ENCODE measurements around the gene IMP4.

IMP4 gene

DNA sequence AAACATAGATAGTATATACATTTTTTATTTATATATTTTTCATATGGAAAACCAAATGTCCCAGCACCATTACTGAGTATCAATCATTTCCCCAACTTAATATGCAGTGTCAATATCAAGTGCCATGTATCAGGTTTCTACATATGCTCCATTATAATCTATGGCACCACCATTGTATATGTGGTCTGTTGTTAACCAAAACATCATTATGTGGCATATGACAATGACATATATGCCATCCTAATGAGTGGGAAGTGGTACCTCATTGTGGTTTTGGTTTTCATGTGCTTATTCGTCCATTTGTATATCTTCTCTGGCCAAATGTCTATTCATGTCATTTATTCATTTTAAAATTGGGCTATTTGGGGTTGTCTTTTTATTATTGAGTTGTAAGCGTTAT is 22.4 kb downstream of the IMP4 start:
- peaks cover 16% of the 10 kb centered on the region; the same call in 1 of the 2 replicates for H3K4me1 ChIP-seq (ENCODE audit: insufficient read depth, low read length)
- H3K9ac ChIP-seq (ENCODE audit: low read depth, low read length) = no peak overlapping the region
- H3K4me3 ChIP-seq (ENCODE audit: low read length) = no peak overlapping the region
- 0 out of 2 replicates have a peak, but pooled peaks cover under 1% of the 10 kb centered on the region for H3K36me3 ChIP-seq (ENCODE audit: insufficient read depth, low read depth, low read length)
- H3K27me3 ChIP-seq (ENCODE audit: insufficient read depth, low read length) = no peaks in the 10 kb centered on the region
- H3K27ac ChIP-seq (ENCODE audit: low read length) = no peak overlapping the region
- H3K9me3 ChIP-seq (ENCODE audit: insufficient read depth, low read depth, low read length) = no peaks in the 10 kb centered on the region

DNA sequence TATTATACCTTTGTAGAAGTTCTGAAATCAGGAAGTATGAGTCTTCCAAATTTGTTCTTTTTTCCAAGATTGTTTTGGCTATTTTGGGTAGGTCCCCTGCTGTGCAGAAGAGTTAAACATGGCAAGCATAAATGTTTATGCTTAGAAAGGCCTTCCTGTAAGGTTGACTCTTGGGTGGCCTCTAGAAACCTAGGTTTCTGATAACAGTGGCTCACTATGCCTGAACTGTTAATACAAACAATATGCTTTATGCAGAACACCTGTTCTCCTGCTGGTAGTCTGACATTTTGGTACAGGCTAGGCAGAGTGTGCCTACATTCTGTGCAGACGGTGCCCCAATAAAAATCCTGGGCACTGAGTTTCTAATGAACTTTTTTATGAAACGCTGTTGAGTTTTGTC is 23.3 kb downstream of the IMP4 start:
- Histone ChIP-seq H3K36me3 (ENCODE audit: insufficient read depth, low read depth, low read length) (peaks cover 5% of the 10 kb centered on the region; the same call in 1 of the 2 replicates), H3K27me3 (ENCODE audit: insufficient read depth, low read length) (no peaks in the 10 kb centered on the region), H3K4me1 (ENCODE audit: insufficient read depth, low read length) (peaks cover 17% of the 10 kb centered on the region; the same call in 1 of the 2 replicates), H3K9me3 (ENCODE audit: insufficient read depth, low read depth, low read length) (no peaks in the 10 kb centered on the region), H3K4me3 (ENCODE audit: low read length) (no peak overlapping the region), H3K9ac (ENCODE audit: low read depth, low read length) (no peak overlapping the region), H3K27ac (ENCODE audit: low read length) (no peak overlapping the region)

DNA sequence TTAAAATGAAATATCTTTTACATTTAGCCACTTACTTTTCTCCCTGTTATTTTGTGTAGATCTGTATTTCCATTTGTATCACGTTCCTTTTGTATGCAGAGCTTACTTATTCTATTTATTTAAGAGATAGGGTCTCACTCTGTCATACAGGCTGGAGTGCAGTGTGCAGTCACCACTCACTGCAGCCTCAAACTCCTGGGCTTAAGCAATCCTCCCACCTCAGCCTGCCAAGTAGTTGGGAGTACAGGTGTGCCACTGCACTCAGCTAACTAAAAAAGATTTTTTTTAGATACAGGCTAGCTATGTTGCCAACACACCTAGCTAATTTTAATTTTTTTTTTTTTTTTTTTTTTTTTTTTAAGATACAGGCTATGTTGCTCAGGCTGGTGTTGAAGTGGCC is 24.0 kb downstream of the IMP4 start:
- H3K9ac ChIP-seq (ENCODE audit: low read depth, low read length) = no peak overlapping the region
- H3K27me3 ChIP-seq (ENCODE audit: insufficient read depth, low read length) = 0 out of 2 replicates have a peak, but pooled peaks cover 4% of the 10 kb centered on the region
- no peak overlapping the region for H3K27ac ChIP-seq (ENCODE audit: low read length)
- peaks cover 5% of the 10 kb centered on the region; the same call in 1 of the 2 replicates for H3K36me3 ChIP-seq (ENCODE audit: insufficient read depth, low read depth, low read length)
- peaks cover 17% of the 10 kb centered on the region; the same call in 1 of the 2 replicates for H3K4me1 ChIP-seq (ENCODE audit: insufficient read depth, low read length)
- no peaks in the 10 kb centered on the region for H3K9me3 ChIP-seq (ENCODE audit: insufficient read depth, low read depth, low read length)
- no peak overlapping the region for H3K4me3 ChIP-seq (ENCODE audit: low read length)

DNA sequence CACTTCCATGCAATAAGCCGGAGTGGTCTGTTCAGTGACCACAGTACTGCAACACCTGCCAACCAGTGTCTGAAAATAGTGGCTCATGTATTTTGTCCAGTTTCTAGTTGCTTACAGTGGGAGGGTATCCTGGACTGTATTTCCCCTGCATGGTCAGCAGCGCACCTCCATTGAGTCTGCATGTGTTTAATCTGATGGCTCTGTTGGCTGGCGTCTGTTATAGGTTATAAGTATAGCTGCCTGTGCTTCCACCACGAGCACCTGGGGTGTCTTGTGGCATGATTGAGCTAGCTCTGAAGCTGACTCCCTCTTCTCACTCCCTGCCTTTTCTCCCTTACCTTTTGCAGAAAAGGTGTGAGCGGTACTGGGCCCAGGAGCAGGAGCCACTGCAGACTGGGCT is 26.1 kb downstream of the IMP4 start:
- Histone ChIP-seq H3K27me3 (ENCODE audit: insufficient read depth, low read length) (0 out of 2 replicates have a peak, but pooled peaks cover 4% of the 10 kb centered on the region), H3K4me3 (ENCODE audit: low read length) (no peak overlapping the region), H3K36me3 (ENCODE audit: insufficient read depth, low read depth, low read length) (peaks cover 5% of the 10 kb centered on the region; the same call in 1 of the 2 replicates), H3K9me3 (ENCODE audit: insufficient read depth, low read depth, low read length) (no peaks in the 10 kb centered on the region), H3K4me1 (ENCODE audit: insufficient read depth, low read length) (peaks cover 17% of the 10 kb centered on the region; the same call in 1 of the 2 replicates), H3K27ac (ENCODE audit: low read length) (no peak overlapping the region), H3K9ac (ENCODE audit: low read depth, low read length) (0 out of 2 replicates have a peak overlapping the region, but pooled peaks have one; percentile 13)

DNA sequence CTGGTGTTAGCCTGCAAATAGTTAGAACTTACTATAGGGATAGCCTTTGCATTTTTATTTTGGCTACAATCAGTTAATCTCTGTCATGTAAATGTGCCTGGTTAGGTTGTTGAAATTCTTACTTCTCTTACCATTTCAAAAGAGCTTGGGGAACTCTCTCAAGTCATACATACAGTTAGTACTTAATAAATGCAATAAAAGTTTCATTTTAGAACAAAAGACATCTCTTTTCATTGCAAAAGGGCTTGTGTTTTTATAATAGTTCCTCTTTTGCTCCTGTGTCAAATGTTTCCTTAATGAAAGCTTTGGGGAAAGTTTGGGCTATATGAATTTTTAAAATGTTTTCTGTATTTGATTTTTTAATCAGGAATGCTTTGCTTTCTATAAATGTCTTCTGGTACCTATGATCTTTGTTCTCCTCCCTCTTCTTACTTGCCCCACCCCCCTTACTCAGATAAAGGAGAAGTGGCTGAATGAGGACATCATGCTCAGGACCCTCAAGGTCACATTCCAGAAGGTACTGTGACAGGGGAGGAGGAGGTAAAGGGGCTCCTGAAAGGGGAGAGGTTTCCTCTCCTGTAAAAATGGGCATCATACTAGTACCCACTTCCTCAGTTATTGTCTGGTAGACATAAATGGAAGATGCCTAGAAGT is 26.7 kb downstream of the IMP4 start:
- Histone ChIP-seq H3K9me3 (ENCODE audit: insufficient read depth, low read depth, low read length) (no peaks in the 10 kb centered on the region), H3K9ac (ENCODE audit: low read depth, low read length) (no peak overlapping the region), H3K27ac (ENCODE audit: low read length) (no peak overlapping the region), H3K4me3 (ENCODE audit: low read length) (no peak overlapping the region), H3K27me3 (ENCODE audit: insufficient read depth, low read length) (0 out of 2 replicates have a peak, but pooled peaks cover 4% of the 10 kb centered on the region), H3K4me1 (ENCODE audit: insufficient read depth, low read length) (peaks cover 17% of the 10 kb centered on the region; the same call in 1 of the 2 replicates), H3K36me3 (ENCODE audit: insufficient read depth, low read depth, low read length) (peaks cover 5% of the 10 kb centered on the region; the same call in 1 of the 2 replicates)

DNA sequence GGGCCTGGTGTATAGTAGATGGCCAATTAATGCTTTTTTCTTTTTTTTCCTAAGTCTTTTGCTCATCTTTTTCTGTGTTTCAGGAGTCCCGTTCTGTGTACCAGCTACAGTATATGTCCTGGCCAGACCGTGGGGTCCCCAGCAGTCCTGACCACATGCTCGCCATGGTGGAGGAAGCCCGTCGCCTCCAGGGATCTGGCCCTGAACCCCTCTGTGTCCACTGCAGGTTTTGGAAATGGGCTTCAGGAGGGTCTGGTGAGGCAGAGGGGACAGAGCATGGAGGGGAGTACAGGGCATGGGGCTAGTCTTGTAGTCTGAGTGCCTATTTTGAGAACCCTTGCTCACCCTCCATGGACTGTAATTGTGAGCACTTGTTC is 27.3 kb downstream of the IMP4 start:
- Histone ChIP-seq H3K9me3 (ENCODE audit: insufficient read depth, low read depth, low read length) (no peaks in the 10 kb centered on the region), H3K4me1 (ENCODE audit: insufficient read depth, low read length) (peaks cover 17% of the 10 kb centered on the region; the same call in 1 of the 2 replicates), H3K9ac (ENCODE audit: low read depth, low read length) (no peak overlapping the region), H3K27me3 (ENCODE audit: insufficient read depth, low read length) (0 out of 2 replicates have a peak, but pooled peaks cover 4% of the 10 kb centered on the region), H3K36me3 (ENCODE audit: insufficient read depth, low read depth, low read length) (peaks cover 5% of the 10 kb centered on the region; the same call in 1 of the 2 replicates), H3K27ac (ENCODE audit: low read length) (no peak overlapping the region), H3K4me3 (ENCODE audit: low read length) (no peak overlapping the region)

DNA sequence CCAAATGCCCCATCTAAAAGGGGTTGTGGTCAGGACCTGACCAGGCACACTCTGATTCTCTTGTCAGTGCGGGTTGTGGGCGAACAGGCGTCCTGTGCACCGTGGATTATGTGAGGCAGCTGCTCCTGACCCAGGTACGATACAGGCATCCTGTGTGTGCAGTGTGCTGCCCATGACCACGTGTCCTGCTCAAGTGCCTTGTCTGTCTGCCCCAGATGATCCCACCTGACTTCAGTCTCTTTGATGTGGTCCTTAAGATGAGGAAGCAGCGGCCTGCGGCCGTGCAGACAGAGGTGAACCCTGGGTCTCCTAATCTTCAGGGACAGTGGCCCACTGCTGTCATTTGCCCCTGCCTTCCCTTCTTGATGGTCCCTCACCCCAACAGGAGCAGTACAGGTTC is 27.8 kb downstream of the IMP4 start:
- Histone ChIP-seq H3K4me3 (ENCODE audit: low read length) (no peak overlapping the region), H3K27me3 (ENCODE audit: insufficient read depth, low read length) (0 out of 2 replicates have a peak, but pooled peaks cover 4% of the 10 kb centered on the region), H3K9ac (ENCODE audit: low read depth, low read length) (no peak overlapping the region), H3K36me3 (ENCODE audit: insufficient read depth, low read depth, low read length) (peaks cover 5% of the 10 kb centered on the region; the same call in 1 of the 2 replicates), H3K9me3 (ENCODE audit: insufficient read depth, low read depth, low read length) (no peaks in the 10 kb centered on the region), H3K27ac (ENCODE audit: low read length) (no peak overlapping the region), H3K4me1 (ENCODE audit: insufficient read depth, low read length) (peaks cover 17% of the 10 kb centered on the region; the same call in 1 of the 2 replicates)

DNA sequence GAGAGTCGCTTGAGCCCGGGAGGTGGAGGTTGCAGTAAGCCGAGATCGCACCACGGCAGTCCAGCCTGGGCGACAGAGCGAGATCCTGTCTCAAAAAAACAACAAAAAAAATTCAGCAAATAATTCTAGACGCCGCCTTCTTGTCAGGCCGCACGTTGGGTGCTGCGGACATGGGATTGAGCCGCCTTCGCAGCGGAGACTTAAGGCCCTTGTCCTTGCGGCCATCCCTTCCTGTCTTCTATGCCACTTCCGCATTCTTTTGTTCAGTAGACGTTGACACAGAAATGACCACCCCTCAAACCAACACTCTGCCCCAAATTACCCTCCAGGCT is 29.0 kb downstream of the IMP4 start:
- peaks cover 5% of the 10 kb centered on the region; the same call in 1 of the 2 replicates for H3K36me3 ChIP-seq (ENCODE audit: insufficient read depth, low read depth, low read length)
- H3K4me3 ChIP-seq (ENCODE audit: low read length) = peak overlapping the region; percentile 73
- 0 out of 2 replicates have a peak, but pooled peaks cover 4% of the 10 kb centered on the region for H3K27me3 ChIP-seq (ENCODE audit: insufficient read depth, low read length)
- H3K9me3 ChIP-seq (ENCODE audit: insufficient read depth, low read depth, low read length) = no peaks in the 10 kb centered on the region
- peak overlapping the region; percentile 82; the same call in 1 of the 2 replicates for H3K9ac ChIP-seq (ENCODE audit: low read depth, low read length)
- H3K27ac ChIP-seq (ENCODE audit: low read length) = no peak overlapping the region
- H3K4me1 ChIP-seq (ENCODE audit: insufficient read depth, low read length) = peaks cover 17% of the 10 kb centered on the region; the same call in 1 of the 2 replicates

DNA sequence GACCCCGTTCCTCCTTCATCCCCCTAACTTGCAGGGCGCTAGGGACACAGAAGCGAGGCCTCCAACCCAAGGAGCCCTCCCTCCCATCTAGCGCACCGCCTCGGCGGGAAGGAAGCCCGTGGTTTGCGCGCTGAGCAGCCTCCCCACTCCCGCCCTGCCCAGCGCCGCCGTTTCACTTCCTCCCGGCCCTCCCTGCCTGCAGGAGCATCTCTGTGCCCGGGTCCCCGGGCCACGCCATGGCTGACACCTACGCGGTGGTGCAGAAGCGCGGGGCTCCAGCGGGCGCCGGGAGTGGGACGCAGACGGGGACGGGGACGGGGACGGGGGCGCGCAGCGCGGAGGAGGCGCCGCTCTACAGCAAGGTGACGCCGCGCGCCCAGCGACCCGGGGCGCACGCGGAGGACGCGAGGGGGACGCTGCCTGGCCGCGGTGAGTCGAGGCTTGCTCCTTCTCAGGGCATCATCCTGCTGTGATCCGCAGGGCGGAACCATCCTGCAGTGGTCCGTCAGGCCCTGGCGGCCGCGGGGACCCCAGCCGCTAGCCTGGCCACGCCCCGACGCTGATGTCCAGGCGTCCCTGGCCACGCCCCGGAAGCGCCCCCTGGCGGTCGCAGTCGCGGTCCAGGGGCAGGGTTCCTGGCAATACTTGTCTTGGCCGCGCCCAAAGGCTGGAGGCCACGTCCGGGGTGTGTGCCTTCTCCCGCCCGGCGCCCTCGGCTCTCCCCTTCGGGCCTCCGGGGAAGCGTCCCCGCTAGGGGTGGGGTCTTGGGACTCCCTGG is 29.5 kb downstream of the IMP4 start:
- peaks cover 5% of the 10 kb centered on the region; the same call in 1 of the 2 replicates for H3K36me3 ChIP-seq (ENCODE audit: insufficient read depth, low read depth, low read length)
- H3K27ac ChIP-seq (ENCODE audit: low read length) = no peak overlapping the region
- H3K4me3 ChIP-seq (ENCODE audit: low read length) = peak overlapping the region; percentile 73
- H3K27me3 ChIP-seq (ENCODE audit: insufficient read depth, low read length) = 0 out of 2 replicates have a peak, but pooled peaks cover 4% of the 10 kb centered on the region
- peak overlapping the region; percentile 82; the same call in 1 of the 2 replicates for H3K9ac ChIP-seq (ENCODE audit: low read depth, low read length)
- no peaks in the 10 kb centered on the region for H3K9me3 ChIP-seq (ENCODE audit: insufficient read depth, low read depth, low read length)
- peaks cover 17% of the 10 kb centered on the region; the same call in 1 of the 2 replicates for H3K4me1 ChIP-seq (ENCODE audit: insufficient read depth, low read length)

DNA sequence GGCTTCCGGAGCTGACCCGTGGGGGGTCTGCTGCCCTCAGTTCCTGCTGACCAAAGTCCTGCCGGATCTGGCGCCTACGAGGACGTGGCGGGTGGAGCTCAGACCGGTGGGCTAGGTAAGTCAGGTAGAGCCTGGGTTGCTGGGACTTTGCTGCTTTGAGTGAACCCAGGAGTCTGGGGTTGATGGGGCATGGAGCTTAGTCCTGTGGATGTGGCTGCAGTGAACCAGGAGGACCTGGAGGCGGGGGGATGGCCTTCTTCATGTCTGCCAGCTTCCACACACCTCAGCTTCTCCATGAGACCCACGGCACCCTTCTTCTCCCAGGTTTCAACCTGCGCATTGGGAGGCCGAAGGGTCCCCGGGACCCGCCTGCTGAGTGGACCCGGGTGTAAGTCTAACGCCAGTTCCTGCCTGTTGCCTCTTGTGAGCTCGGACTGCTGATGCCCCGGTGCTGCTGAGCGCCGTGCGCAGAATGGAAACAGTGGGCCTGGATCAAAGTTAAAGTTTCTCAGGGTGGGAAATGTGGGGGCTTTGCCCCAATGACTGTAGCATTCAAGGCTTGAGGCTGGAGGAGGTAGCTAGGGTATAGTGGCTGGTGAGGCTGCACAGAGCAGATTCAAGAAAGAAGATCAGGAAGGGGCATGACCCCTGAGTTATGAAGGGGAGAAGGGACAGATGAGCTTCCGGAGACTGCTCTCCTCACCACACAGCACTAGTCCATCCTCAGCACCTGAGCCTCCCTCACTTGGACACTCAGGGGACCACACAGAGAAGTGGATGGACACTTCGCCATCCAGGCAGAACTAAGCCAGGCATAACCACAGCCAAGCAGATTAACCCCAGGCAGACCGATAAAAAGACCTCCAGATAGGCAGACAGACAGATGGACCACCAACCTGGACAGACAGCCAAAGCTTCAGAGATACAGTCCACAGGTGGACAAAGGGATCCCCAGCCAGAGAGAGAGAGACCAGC is 30.4 kb downstream of the IMP4 start:
- H3K36me3 ChIP-seq (ENCODE audit: insufficient read depth, low read depth, low read length) = peaks cover 5% of the 10 kb centered on the region; the same call in 1 of the 2 replicates
- H3K4me3 ChIP-seq (ENCODE audit: low read length) = peak overlapping the region; percentile 73
- H3K4me1 ChIP-seq (ENCODE audit: insufficient read depth, low read length) = peaks cover 17% of the 10 kb centered on the region; the same call in 1 of the 2 replicates
- H3K9me3 ChIP-seq (ENCODE audit: insufficient read depth, low read depth, low read length) = no peaks in the 10 kb centered on the region
- H3K27me3 ChIP-seq (ENCODE audit: insufficient read depth, low read length) = 0 out of 2 replicates have a peak, but pooled peaks cover 4% of the 10 kb centered on the region
- no peak overlapping the region for H3K27ac ChIP-seq (ENCODE audit: low read length)
- H3K9ac ChIP-seq (ENCODE audit: low read depth, low read length) = peak overlapping the region; percentile 82

Measured in iPS-20b (cell line).